ENCODE measurements around the gene KPNA2. TPM values are rescaled to one million over a fixed set of nuclear protein-coding genes. Genes with fewer than 3 reads are reported as not detected.

KPNA2 gene
- total and polyA plus RNA-seq, 2 of the 13 experiments (the other 11 are each of a cell fraction or from before 2014, with no cell fraction given) = 111 to 305 TPM

- TF ChIP-seq BCL3 (CRISPR knock-in tag; IDR thresholded peaks at IDR 0.05) = no peak
- no peak for TF ChIP-seq ZFP41 (CRISPR knock-in tag; IDR thresholded peaks at IDR 0.05; ENCODE audit: borderline replicate concordance)
- TF ChIP-seq ZNF615 (CRISPR knock-in tag; IDR thresholded peaks at IDR 0.05; ENCODE audit: borderline replicate concordance) = no peak
- no peak for TF ChIP-seq MYPOP (CRISPR knock-in tag; IDR thresholded peaks at IDR 0.05)
- TF ChIP-seq, protein P1, sequence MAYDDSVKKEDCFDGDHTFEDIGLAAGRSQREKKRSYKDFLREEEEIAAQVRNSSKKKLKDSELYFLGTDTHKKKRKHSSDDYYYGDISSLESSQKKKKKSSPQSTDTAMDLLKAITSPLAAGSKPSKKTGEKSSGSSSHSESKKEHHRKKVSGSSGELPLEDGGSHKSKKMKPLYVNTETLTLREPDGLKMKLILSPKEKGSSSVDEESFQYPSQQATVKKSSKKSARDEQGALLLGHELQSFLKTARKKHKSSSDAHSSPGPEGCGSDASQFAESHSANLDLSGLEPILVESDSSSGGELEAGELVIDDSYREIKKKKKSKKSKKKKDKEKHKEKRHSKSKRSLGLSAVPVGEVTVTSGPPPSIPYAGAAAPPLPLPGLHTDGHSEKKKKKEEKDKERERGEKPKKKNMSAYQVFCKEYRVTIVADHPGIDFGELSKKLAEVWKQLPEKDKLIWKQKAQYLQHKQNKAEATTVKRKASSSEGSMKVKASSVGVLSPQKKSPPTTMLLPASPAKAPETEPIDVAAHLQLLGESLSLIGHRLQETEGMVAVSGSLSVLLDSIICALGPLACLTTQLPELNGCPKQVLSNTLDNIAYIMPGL (CRISPR knock-in tag; IDR thresholded peaks at IDR 0.05; ENCODE audit: borderline replicate concordance in 1 of 2, low read depth in 1 of 2) = peak in 1 of 2 experiments; percentile 64; a peak in 2 of 4 replicates
- TF ChIP-seq, protein P2, sequence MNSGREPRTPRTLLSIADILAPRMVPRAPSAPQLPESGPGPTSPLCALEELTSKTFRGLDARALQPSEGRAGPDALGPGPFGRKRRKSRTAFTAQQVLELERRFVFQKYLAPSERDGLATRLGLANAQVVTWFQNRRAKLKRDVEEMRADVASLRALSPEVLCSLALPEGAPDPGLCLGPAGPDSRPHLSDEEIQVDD (CRISPR knock-in tag; IDR thresholded peaks at IDR 0.05; ENCODE audit: borderline replicate concordance) = no peak
- TF ChIP-seq GPN1 (CRISPR knock-in tag; IDR thresholded peaks at IDR 0.05; ENCODE audit: borderline replicate concordance) = no peak
- no peak for TF ChIP-seq ZBTB33 (CRISPR knock-in tag; IDR thresholded peaks at IDR 0.05)
- TF ChIP-seq EZH2 (conservative IDR thresholded peaks at IDR 0.05; ENCODE audit: low read depth, low read length) = no peak
- no peak for TF ChIP-seq NR1H2 (CRISPR knock-in tag; IDR thresholded peaks at IDR 0.05; ENCODE audit: borderline replicate concordance, low read depth)
- peak; percentile 33; the same call in 1 of the 2 replicates for TF ChIP-seq ZFX (CRISPR knock-in tag; IDR thresholded peaks at IDR 0.05; ENCODE audit: low read depth)
- 0 out of 2 replicates have a peak, but pooled peaks have one; percentile 58 for TF ChIP-seq ZC3H13 (CRISPR knock-in tag; IDR thresholded peaks at IDR 0.05)
- TF ChIP-seq ZNF232 (CRISPR knock-in tag; IDR thresholded peaks at IDR 0.05; ENCODE audit: borderline replicate concordance) = peak; percentile 51; the same call in 1 of the 2 replicates
- TF ChIP-seq RAD21 (CRISPR knock-in tag; IDR thresholded peaks at IDR 0.05) = no peak
- peak; percentile 4 for TF ChIP-seq TEAD3 (CRISPR knock-in tag; optimal IDR thresholded peaks at IDR 0.05; ENCODE audit: borderline replicate concordance)
- TF ChIP-seq PTBP1 (IDR thresholded peaks at IDR 0.05; ENCODE audit: low read depth, low read length, poor library complexity, severe bottlenecking) = no peak
- TF ChIP-seq IKZF1 (IDR thresholded peaks at IDR 0.05) = no peak
- TF ChIP-seq IRX3 (CRISPR knock-in tag; IDR thresholded peaks at IDR 0.05; ENCODE audit: borderline replicate concordance, low read depth) = no peak
- peak; percentile 47; the same call in 1 of the 2 replicates for TF ChIP-seq NFKB2 (CRISPR knock-in tag; IDR thresholded peaks at IDR 0.05; ENCODE audit: borderline replicate concordance)
- no peak for TF ChIP-seq SMAD9 (CRISPR knock-in tag; IDR thresholded peaks at IDR 0.05)
- TF ChIP-seq ERF (CRISPR knock-in tag; IDR thresholded peaks at IDR 0.05) = 0 out of 2 replicates have a peak, but pooled peaks have one; percentile 11
- no peak for TF ChIP-seq HES4 (CRISPR knock-in tag; IDR thresholded peaks at IDR 0.05; ENCODE audit: borderline replicate concordance)
- no peak for TF ChIP-seq ZNF616 (CRISPR knock-in tag; IDR thresholded peaks at IDR 0.05; ENCODE audit: low read depth)
These were observed 39.8 kb upstream of the KPNA2 start (continued) for GRCh38 chr17:67995570-67996263.

Measured in HepG2 (cell line).